ACC112 (cell line): ENCODE measurements around the gene RORC.
"Not testable (repeated sequence)": the region's sequence is repeated elsewhere in the genome, so short reads cannot be mapped to it uniquely, and the experiment has no call there.

Experiments used
- H2AFZ ChIP-seq: fragments of 200-600 bp; sonication (generic); one replicate; pipeline ENCODE4 v1.6.0; 2017; ENCODE audit warnings: antibody characterized with exemption, low read length; ENCODE audit not compliant: unreplicated experiment
- H3K27ac ChIP-seq: fragments of 200-600 bp; sonication (generic); 2 replicates; pipeline ENCODE4 v1.5.1; 2014; ENCODE audit warnings: low read depth, mild to moderate bottlenecking, antibody characterized with exemption, low read length, moderate library complexity
- H3K27me3 ChIP-seq: fragments of 200-600 bp; sonication (generic); 2 replicates; pipeline ENCODE4 v1.6.1; 2014; ENCODE audit warnings: mild to moderate bottlenecking, antibody characterized with exemption, low read length, moderate library complexity, mixed read lengths; ENCODE audit not compliant: insufficient read depth
- H3K36me3 ChIP-seq: fragments of 200-600 bp; sonication (generic); 2 replicates; pipeline ENCODE4 v1.6.1; 2016; ENCODE audit warnings: mild to moderate bottlenecking, antibody characterized with exemption, low read length, moderate library complexity, mixed read lengths; ENCODE audit not compliant: insufficient read depth
- H3K4me1 ChIP-seq: fragments of 200-600 bp; sonication (generic); one replicate; pipeline ENCODE4 v1.6.1; 2016; ENCODE audit warnings: low read length, mixed read lengths; ENCODE audit not compliant: insufficient read depth, unreplicated experiment, control insufficient read depth
- H3K4me3 ChIP-seq: fragments of 200-600 bp; sonication (generic); 2 replicates; pipeline ENCODE4 v1.5.1; 2014; ENCODE audit warnings: mild to moderate bottlenecking, low read depth, low read length
- H3K79me2 ChIP-seq: fragments of 200-600 bp; sonication (generic); one replicate; pipeline ENCODE4 v1.6.0; 2016; ENCODE audit warnings: low read length; ENCODE audit not compliant: control insufficient read depth, unreplicated experiment, insufficient read depth

Gene RORC

GRCh38 chr1:151859891-151860293 is 28.3 kb upstream of the RORC start:
- Histone ChIP-seq H3K79me2 (no peaks in the 10 kb centered on the region), H3K27me3 (no peaks in the 10 kb centered on the region), H2AFZ (no peak overlapping the region), H3K4me1 (peaks cover 18% of the 10 kb centered on the region), H3K27ac (no peak overlapping the region), H3K36me3 (no peaks in the 10 kb centered on the region), H3K4me3 (no peak overlapping the region)

- Histone ChIP-seq H3K36me3 (no peaks in the 10 kb centered on the region), H3K4me1 (peaks cover 13% of the 10 kb centered on the region), H3K27me3 (no peaks in the 10 kb centered on the region)
These were observed 27.5 kb upstream of the RORC start for GRCh38 chr1:151858886-151859665.

DNA sequence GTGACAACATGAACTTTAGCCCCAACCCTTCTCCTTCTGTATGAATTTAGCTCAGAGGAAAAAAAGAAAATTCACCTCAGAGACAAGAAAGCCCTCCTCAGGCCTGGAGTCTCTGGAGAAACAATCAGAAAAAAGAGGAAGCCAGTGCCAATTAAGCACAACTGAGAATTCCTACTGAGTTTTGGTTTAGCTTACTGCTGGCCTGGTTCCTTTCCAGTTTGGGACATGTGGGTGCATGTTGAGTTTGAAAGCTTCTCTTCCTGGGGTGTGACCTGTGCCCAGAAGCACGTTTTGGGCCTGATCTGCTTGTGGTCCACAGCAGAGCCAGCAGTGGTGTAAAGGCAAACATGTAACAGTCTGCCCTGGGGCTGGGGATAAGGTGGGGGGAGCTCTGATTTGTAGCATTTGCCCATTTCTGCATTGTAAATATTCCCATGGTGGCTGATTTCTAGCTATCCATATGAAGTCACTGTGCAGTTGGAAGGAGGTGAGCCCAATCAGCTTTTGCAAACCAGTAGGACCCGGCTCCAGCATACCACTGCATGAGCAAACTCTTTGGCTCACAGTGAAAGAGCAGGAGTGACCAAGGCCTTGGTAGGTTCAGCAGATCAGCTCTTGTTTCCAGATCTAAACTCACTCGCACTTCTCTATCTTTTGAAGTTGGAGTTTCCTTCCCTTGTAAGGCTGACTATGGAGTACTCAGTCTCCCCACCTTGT is 26.6 kb upstream of the RORC start:
- no peaks in the 10 kb centered on the region for H3K36me3 ChIP-seq
- no peaks in the 10 kb centered on the region for H3K27me3 ChIP-seq
- H3K4me1 ChIP-seq: peaks cover 13% of the 10 kb centered on the region
- H3K27ac ChIP-seq: no peak overlapping the region
- H3K4me3 ChIP-seq: no peak overlapping the region
- no peaks in the 10 kb centered on the region for H3K79me2 ChIP-seq
- H2AFZ ChIP-seq: no peak overlapping the region

More at GRCh38 chr1:151858886-151859665, 27.5 kb upstream of the RORC start:
- Histone ChIP-seq H3K79me2 (no peaks in the 10 kb centered on the region), H2AFZ (no peak overlapping the region), H3K27ac (no peak overlapping the region), H3K4me3 (no peak overlapping the region)

DNA sequence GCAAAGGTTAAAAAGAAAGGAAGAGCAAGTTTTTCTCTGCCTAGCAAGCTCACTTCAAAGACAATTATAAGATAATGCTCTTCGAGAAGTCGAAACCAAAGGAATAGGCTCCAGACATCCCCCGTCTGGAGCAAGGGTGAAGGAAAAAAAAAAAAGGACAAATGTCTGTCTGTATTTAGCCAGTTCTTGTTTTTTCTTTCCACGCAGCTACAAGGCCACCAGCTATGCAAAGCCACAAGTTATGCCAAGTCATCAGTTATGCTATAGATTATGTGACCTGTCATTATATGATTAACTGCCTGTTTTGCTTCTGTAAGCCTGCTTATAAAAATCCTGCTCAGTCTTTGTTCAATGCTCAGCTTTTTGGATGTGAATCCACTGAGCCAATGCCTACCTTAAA is 24.3 kb upstream of the RORC start:
- Histone ChIP-seq H2AFZ (no peak overlapping the region), H3K36me3 (no peaks in the 10 kb centered on the region), H3K4me3 (no peak overlapping the region), H3K27ac (no peak overlapping the region), H3K79me2 (no peaks in the 10 kb centered on the region), H3K27me3 (no peaks in the 10 kb centered on the region), H3K4me1 (peaks cover 13% of the 10 kb centered on the region)

GRCh38 chr1:151855516-151855915 is 23.9 kb upstream of the RORC start:
- not testable (repeated sequence) for H3K36me3 ChIP-seq, H3K27ac ChIP-seq, H3K4me3 ChIP-seq, H2AFZ ChIP-seq, H3K79me2 ChIP-seq, H3K27me3 ChIP-seq
- peaks cover 13% of the 10 kb centered on the region for H3K4me1 ChIP-seq

DNA sequence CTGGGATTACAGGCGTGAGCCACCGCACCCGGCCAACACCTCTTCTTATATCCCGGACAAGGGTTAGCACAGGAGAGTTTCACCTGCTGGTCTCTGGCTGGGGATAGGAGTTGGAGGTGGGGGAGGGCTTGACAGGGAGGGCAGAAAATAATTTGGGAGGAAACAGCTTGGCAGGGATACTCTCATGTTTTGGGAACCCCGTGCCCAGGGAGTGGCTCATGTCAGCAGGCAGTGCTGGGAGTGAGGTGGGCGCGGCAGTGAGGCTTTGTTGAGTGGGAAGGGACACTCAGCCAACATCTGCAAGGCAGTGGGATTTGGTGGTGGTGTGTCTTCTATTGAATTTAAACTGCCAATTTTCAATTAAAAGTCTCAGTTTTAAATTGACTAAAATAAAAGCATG is 23.1 kb upstream of the RORC start:
- Histone ChIP-seq H3K27me3 (no peaks in the 10 kb centered on the region), H3K27ac (no peak overlapping the region), H3K4me1 (peaks cover 13% of the 10 kb centered on the region), H2AFZ (no peak overlapping the region), H3K79me2 (no peaks in the 10 kb centered on the region), H3K36me3 (no peaks in the 10 kb centered on the region), H3K4me3 (no peak overlapping the region)

DNA sequence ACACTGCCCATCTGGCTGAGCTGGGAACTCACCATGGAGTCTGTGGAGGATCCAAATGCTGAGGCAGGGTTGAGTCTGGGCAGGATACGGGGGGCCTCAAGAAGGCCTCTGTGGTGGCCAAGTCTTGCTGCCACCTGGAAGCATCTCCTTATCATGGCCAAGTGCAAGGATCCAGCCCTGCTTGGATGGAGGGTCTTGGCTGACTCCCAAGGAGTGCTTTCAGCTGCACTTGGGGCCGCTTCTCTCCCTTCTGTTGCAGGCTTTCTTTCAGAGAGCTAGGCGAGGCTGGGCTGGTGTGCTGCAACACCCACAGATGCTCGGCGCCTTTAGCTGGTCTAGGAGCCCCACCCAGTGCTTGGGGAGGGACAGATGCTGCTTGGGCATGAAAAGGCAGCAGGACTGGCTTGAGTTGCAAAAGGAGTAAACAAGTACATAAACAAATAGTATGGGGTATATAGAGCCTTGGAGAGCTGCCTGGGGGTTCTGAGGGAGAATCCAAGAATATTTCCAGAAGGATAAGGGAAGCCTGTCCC is 21.9 kb upstream of the RORC start, which contains the start of gene THEM5:
Gene THEM5, minus strand, starts transcription at position 302 of the 533 bp plus-strand sequence. Its CDS starts 147 bp downstream, at position 155.
- Histone ChIP-seq H3K27me3 (no peaks in the 10 kb centered on the region), H3K36me3 (no peaks in the 10 kb centered on the region), H3K4me1 (peaks cover 7% of the 10 kb centered on the region), H3K79me2 (no peaks in the 10 kb centered on the region), H3K27ac (no peak within 1 kb of the TSS), H3K4me3 (no peak within 1 kb of the TSS), H2AFZ (no peak within 1 kb of the TSS)

GRCh38 chr1:151852733-151853132 is 21.1 kb upstream of the RORC start:
- Histone ChIP-seq H2AFZ (no peak overlapping the region), H3K79me2 (no peaks in the 10 kb centered on the region), H3K27me3 (no peaks in the 10 kb centered on the region), H3K4me1 (peaks cover 7% of the 10 kb centered on the region), H3K27ac (no peak overlapping the region), H3K36me3 (no peaks in the 10 kb centered on the region), H3K4me3 (no peak overlapping the region)

GRCh38 chr1:151851886-151852285 is 20.3 kb upstream of the RORC start:
- Histone ChIP-seq H3K27ac (no peak overlapping the region), H3K4me3 (no peak overlapping the region), H3K79me2 (no peaks in the 10 kb centered on the region), H3K27me3 (no peaks in the 10 kb centered on the region), H2AFZ (no peak overlapping the region), H3K36me3 (no peaks in the 10 kb centered on the region), H3K4me1 (peaks cover 7% of the 10 kb centered on the region)

DNA sequence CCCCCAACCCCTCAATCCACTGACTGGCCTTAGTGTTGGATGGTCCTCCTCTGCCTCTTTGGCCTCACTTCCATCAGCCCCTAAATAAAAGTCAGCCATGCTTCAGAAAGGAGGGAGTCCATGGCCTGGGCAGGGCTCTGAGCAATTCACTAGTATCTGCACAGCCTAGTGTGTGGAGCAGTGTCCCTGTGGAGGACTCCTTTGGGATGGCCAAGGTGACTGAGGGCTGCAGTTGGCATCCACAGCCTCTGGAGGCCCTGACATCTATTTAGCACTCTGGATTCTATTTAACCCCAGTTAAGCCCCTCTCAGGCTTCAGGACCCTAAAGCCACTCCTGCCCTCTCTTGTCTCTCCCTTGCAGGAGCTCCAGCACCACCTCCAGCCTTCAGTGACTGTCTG is 18.3 kb upstream of the RORC start:
- no peak overlapping the region for H3K27ac ChIP-seq
- H2AFZ ChIP-seq: no peak overlapping the region
- H3K27me3 ChIP-seq: no peaks in the 10 kb centered on the region
- H3K79me2 ChIP-seq: no peaks in the 10 kb centered on the region
- H3K4me3 ChIP-seq: no peak overlapping the region
- H3K36me3 ChIP-seq: no peaks in the 10 kb centered on the region
- H3K4me1 ChIP-seq: peaks cover 10% of the 10 kb centered on the region
